Smooth muscle cell (in vitro differentiated cells): ENCODE measurements around the gene RALGAPB. TPM values are rescaled to one million over a fixed set of nuclear protein-coding genes. Genes with fewer than 3 reads are reported as not detected.

Source experiments
- DNase-seq: peaks from one replicate; lab custom pipeline; 2025; ENCODE audit not compliant: unreplicated experiment; lab: John Stamatoyannopoulos, UW
- H2AFZ ChIP-seq: fragments of 200-600 bp; sonication (generic); 2 replicates; pipeline ENCODE4 v1.6.0; 2016; ENCODE audit warnings: antibody characterized with exemption, low read depth, mild to moderate bottlenecking
- H3F3A ChIP-seq: fragments of 200-600 bp; sonication (generic); 2 replicates; pipeline ENCODE4 v1.6.0; 2017; ENCODE audit warnings: antibody characterized with exemption, low read depth
- H3K27ac ChIP-seq: fragments of 200-600 bp; sonication (generic); 2 replicates; pipeline ENCODE4 v1.5.1; 2016; ENCODE audit warnings: low read depth, mild to moderate bottlenecking
- H3K27me3 ChIP-seq: fragments of 200-600 bp; sonication (generic); 2 replicates; pipeline ENCODE4 v1.6.1; 2016; ENCODE audit warnings: low read depth, mild to moderate bottlenecking
- H3K36me3 ChIP-seq: fragments of 200-600 bp; sonication (generic); 2 replicates; pipeline ENCODE4 v1.5.1; 2016; ENCODE audit warnings: low read depth
- H3K4me1 ChIP-seq: fragments of 200-600 bp; sonication (generic); 2 replicates; pipeline ENCODE4 v1.5.1; 2016; ENCODE audit warnings: low read depth
- H3K4me2 ChIP-seq: fragments of 200-600 bp; sonication (generic); 2 replicates; pipeline ENCODE4 v1.6.0; 2016; ENCODE audit warnings: mild to moderate bottlenecking
- H3K4me3 ChIP-seq: fragments of 200-600 bp; sonication (generic); 2 replicates; pipeline ENCODE4 v1.5.1; 2016; ENCODE audit warnings: mild to moderate bottlenecking
- H3K79me2 ChIP-seq: fragments of 200-600 bp; sonication (generic); 2 replicates; pipeline ENCODE4 v1.6.0; 2016; ENCODE audit warnings: low read depth, mild to moderate bottlenecking
- H3K9ac ChIP-seq: fragments of 200-600 bp; sonication (generic); 2 replicates; pipeline ENCODE4 v1.6.0; 2016; ENCODE audit warnings: low read depth
- H3K9me3 ChIP-seq: fragments of 200-600 bp; sonication (generic); replicated peaks from 2 replicates; pipeline ENCODE4 v1.5.1; 2016; ENCODE audit warnings: low read depth
- H4K20me1 ChIP-seq: fragments of 200-600 bp; sonication (generic); 2 replicates; pipeline ENCODE4 v1.6.0; 2016; ENCODE audit warnings: low read depth
- CTCF ChIP-seq: fragments of 200-600 bp; sonication (generic); IDR thresholded peaks from 2 replicates; pipeline ENCODE4 v1.5.1; 2017; ENCODE audit warnings: borderline replicate concordance, mild to moderate bottlenecking, antibody characterized with exemption; ENCODE audit not compliant: insufficient read depth, poor library complexity, severe bottlenecking
- WGBS: methylation state at CpG from one replicate; pipeline ENCODE4 v1.1.7; 2016; ENCODE audit warnings: low lambda C conversion rate; 5-methylcytosine and 5-hydroxymethylcytosine counted together
- polyA plus RNA-seq: library from polyadenylated mRNA; unstranded; fragments of >200 nt; fragmentation: Nextera tagmentation; extraction: Ambion mirVana; gene quantifications from 2 replicates; pipeline ENCODE4 v1.2.1, GENCODE V29; 2016
- total RNA-seq: library from RNA; depleted of rRNA; stranded (reverse); fragments of >200 nt; gene quantifications from 2 replicates; pipeline ENCODE4 v1.2.3, GENCODE V29; 2014

RALGAPB gene
- total and polyA plus RNA-seq, 2 experiments from 2014 or later = 8.9 to 43.2 TPM

DNA sequence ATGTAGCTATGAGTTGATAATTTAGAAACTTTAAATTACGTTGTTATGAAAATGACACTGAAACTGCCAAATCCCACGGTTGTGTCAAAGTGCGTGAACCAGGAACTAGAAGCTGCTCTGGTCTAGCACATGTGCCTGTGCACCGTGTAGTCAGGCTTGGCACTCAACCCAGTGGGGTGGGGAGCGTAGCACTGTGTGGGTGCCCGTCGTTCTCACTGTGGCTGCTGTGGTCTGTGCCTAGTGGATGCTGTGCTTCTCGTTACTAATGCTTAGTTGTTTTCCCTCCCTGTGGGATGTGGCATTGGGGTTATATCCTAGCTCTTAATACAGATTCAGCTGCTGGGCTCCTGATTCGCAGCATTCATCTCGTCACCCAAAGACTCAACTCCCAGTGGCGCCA, 62.1 kb downstream of the RALGAPB start:
- TF ChIP-seq CTCF = no peak

GRCh38 chr20:38536310-38536709, 63.7 kb downstream of the RALGAPB start:
- H4K20me1 ChIP-seq = peaks cover 4% of the 10 kb centered on the region
- 97% methylated on average over 2 of the region's 2 CpGs for WGBS
- H3K4me2 ChIP-seq = no peak overlapping the region
- no peak for TF ChIP-seq CTCF
- H3K4me3 ChIP-seq = no peak overlapping the region
- H3F3A ChIP-seq = no peaks in the 10 kb centered on the region
- no peak for DNase-seq
- H3K9ac ChIP-seq = no peak overlapping the region
- H2AFZ ChIP-seq = no peak overlapping the region
- peak overlapping the region; percentile 16 for H3K27ac ChIP-seq
- H3K36me3 ChIP-seq = peaks cover 38% of the 10 kb centered on the region
- no peaks in the 10 kb centered on the region for H3K4me1 ChIP-seq
- H3K27me3 ChIP-seq = no peaks in the 10 kb centered on the region
- H3K9me3 ChIP-seq = no peaks in the 10 kb centered on the region
- H3K79me2 ChIP-seq = no peaks in the 10 kb centered on the region

More for the DNA sequence above, 62.1 kb downstream of the RALGAPB start:
- Histone ChIP-seq H4K20me1 (peaks cover 4% of the 10 kb centered on the region), H3K4me2 (no peak overlapping the region), H3F3A (no peaks in the 10 kb centered on the region), H3K27me3 (no peaks in the 10 kb centered on the region), H3K27ac (no peak overlapping the region), H3K9ac (no peak overlapping the region), H3K4me1 (no peaks in the 10 kb centered on the region), H3K36me3 (peaks cover 30% of the 10 kb centered on the region), H2AFZ (no peak overlapping the region), H3K4me3 (no peak overlapping the region), H3K9me3 (no peaks in the 10 kb centered on the region), H3K79me2 (no peaks in the 10 kb centered on the region)
- WGBS = 93% methylated on average over 11 of the region's 11 CpGs
- DNase-seq = no peak

DNA sequence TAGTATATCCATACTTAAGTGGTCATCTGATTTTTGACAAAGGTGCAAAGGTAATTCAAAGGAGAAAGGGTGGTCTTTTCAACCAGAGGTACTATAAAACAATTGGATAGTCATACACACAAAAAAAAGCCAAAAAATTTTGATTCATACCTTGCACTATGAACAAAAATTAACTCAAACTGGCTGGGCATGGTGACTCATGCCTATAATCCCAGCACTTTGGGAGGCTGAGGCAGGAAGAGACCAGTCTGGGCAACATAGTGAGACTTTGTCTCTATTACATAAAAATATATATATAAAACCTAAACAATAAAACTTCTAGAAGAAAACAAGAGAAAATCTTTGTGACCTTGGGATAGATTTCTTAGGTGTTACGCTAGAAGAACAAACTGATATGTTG, 64.5 kb downstream of the RALGAPB start:
- H3K4me2 ChIP-seq = no peak overlapping the region
- DNase-seq = no peak
- peaks cover 4% of the 10 kb centered on the region for H4K20me1 ChIP-seq
- no peak overlapping the region for H3K9ac ChIP-seq
- no peaks in the 10 kb centered on the region for H3K27me3 ChIP-seq
- H3K4me1 ChIP-seq = no peaks in the 10 kb centered on the region
- no peaks in the 10 kb centered on the region for H3K9me3 ChIP-seq
- H3K79me2 ChIP-seq = no peaks in the 10 kb centered on the region
- H2AFZ ChIP-seq = no peak overlapping the region
- TF ChIP-seq CTCF = no peak
- no peak overlapping the region for H3K4me3 ChIP-seq
- 100% methylated on average over 1 of the region's 1 CpG for WGBS
- peaks cover 44% of the 10 kb centered on the region for H3K36me3 ChIP-seq
- H3F3A ChIP-seq = no peaks in the 10 kb centered on the region
- no peak overlapping the region for H3K27ac ChIP-seq

DNA sequence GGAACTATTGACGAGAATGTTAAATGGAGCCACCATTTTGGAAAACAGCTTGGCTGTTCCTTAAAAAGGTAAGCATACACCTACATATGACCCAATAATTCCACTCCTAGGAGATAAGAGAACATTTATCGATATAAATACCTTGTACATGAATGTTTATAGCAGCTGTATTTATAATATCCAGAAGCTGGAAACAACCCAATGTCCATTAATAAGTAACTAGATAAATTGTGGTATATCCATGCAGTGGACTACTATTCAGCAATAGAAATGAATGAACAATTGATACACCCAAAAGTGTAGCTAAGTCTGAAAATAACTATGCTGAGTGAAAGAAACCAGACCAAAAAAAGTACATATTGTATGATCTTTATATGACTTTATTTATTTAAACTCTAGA, 66.1 kb downstream of the RALGAPB start:
- Histone ChIP-seq H3K27ac (no peak overlapping the region), H4K20me1 (peaks cover 4% of the 10 kb centered on the region), H3K36me3 (peaks cover 36% of the 10 kb centered on the region), H3K9me3 (no peaks in the 10 kb centered on the region), H3F3A (no peaks in the 10 kb centered on the region), H2AFZ (no peak overlapping the region), H3K4me1 (no peaks in the 10 kb centered on the region), H3K79me2 (no peaks in the 10 kb centered on the region), H3K4me3 (no peak overlapping the region), H3K9ac (no peak overlapping the region), H3K4me2 (no peak overlapping the region), H3K27me3 (no peaks in the 10 kb centered on the region)
- TF ChIP-seq CTCF = no peak
- no peak for DNase-seq
- 97% methylated on average over 2 of the region's 2 CpGs for WGBS
